22Rv1 (cell line): ENCODE results near the gene SNAP47.

Experiments used
- H3K27ac ChIP-seq: fragments of 450-650 bp; 2 replicates; pipeline ENCODE4 v1.5.1; 2017
- CTCF ChIP-seq: fragments of 450-650 bp; IDR thresholded peaks from 2 replicates; pipeline ENCODE4 v1.5.1; 2017; ENCODE audit warnings: mild to moderate bottlenecking
- ZFX ChIP-seq: fragments of 450-650 bp; IDR thresholded peaks from 2 replicates; pipeline ENCODE4 v1.6.1; 2017; ENCODE audit warnings: antibody characterized with exemption, borderline replicate concordance

Gene SNAP47

GRCh38 chr1:227761621-227762230 lies 26.5 kb downstream of the SNAP47 start:
- TF ChIP-seq CTCF: no peak
- TF ChIP-seq ZFX: no peak
- no peak overlapping the region for H3K27ac ChIP-seq

- peak; percentile 98 for TF ChIP-seq CTCF
- no peak for TF ChIP-seq ZFX
- H3K27ac ChIP-seq: no peak overlapping the region
These were observed 27.1 kb downstream of the SNAP47 start for GRCh38 chr1:227762231-227762911.

GRCh38 chr1:227763246-227764018 lies 28.2 kb downstream of the SNAP47 start:
- no peak overlapping the region for H3K27ac ChIP-seq
- TF ChIP-seq ZFX: no peak
- no peak for TF ChIP-seq CTCF

GRCh38 chr1:227764019-227764391 lies 28.8 kb downstream of the SNAP47 start:
- TF ChIP-seq ZFX (no peak), CTCF (no peak)
- H3K27ac ChIP-seq: no peak overlapping the region

GRCh38 chr1:227765261-227766014 lies 30.2 kb downstream of the SNAP47 start:
- no peak overlapping the region for H3K27ac ChIP-seq
- no peak for TF ChIP-seq ZFX
- TF ChIP-seq CTCF: no peak

- no peak overlapping the region for H3K27ac ChIP-seq
- TF ChIP-seq CTCF: no peak
- TF ChIP-seq ZFX: no peak
These were observed 30.9 kb downstream of the SNAP47 start for GRCh38 chr1:227766015-227766634.
